K562 (cell line): ENCODE measurements around the gene GARNL3.

Experiments
- CLOCK ChIP-seq: fragments of 250-450 bp; sonication (Bioruptor Pico); IDR thresholded peaks from 2 replicates; pipeline ENCODE4 v1.4.0; 2020; ENCODE audit warnings: mild to moderate bottlenecking, moderate library complexity, borderline replicate concordance
- JUND ChIP-seq, 2 experiments: IDR thresholded peaks; 2 replicates in 1 of 2; 3 replicates in 1 of 2; pipeline ENCODE4 v1.6.1; 2011; ENCODE audit warnings: borderline replicate concordance in 2 of 2, low read depth in 2 of 2, low read length in 2 of 2, improper control_type of control experiment in 1 of 2, missing biosample characterization in 1 of 2, missing genetic modification characterization in 1 of 2, missing genetic modification reagents in 1 of 2
- POLR2A ChIP-seq: fragments of 450-650 bp; conservative IDR thresholded peaks from 2 replicates; pipeline ENCODE4 v1.6.1; 2016
- POLR2AphosphoS5 ChIP-seq: IDR thresholded peaks from 2 replicates; pipeline ENCODE4 v1.6.1; 2011; ENCODE audit warnings: mild to moderate bottlenecking, low read depth, low read length, moderate library complexity; ENCODE audit not compliant: control insufficient read depth, insufficient read depth
- SP1 ChIP-seq: sonication (generic); formaldehyde crosslinking; IDR thresholded peaks from 2 replicates; pipeline ENCODE4 v1.8.1; 2022; ENCODE audit warnings: mild to moderate bottlenecking, missing genetic modification reagents
- ZKSCAN3 ChIP-seq: fragments of 250-450 bp; sonication (Bioruptor Pico); IDR thresholded peaks from 2 replicates; pipeline ENCODE4 v1.4.0; 2020
- ZNF57 ChIP-seq: fragments of 450-650 bp; formaldehyde crosslinking; IDR thresholded peaks from 2 replicates; pipeline ENCODE4 v1.4.0; 2020; ENCODE audit warnings: mild to moderate bottlenecking, moderate library complexity

GRCh38 chr9:127418037-127418471 lies 153.5 kb downstream of the GARNL3 start:
- TF ChIP-seq POLR2A = no peak
- no peak for TF ChIP-seq CLOCK (CRISPR knock-in tag)
- no peak for TF ChIP-seq SP1 (CRISPR knock-in tag)
- TF ChIP-seq POLR2AphosphoS5 = no peak
- no peak for TF ChIP-seq ZNF57 (CRISPR knock-in tag)
- TF ChIP-seq ZKSCAN3 (CRISPR knock-in tag) = no peak
- TF ChIP-seq JUND (IDR thresholded peaks at IDR 0.05; ENCODE audit: borderline replicate concordance, low read depth, low read length) = no peak
- TF ChIP-seq JUND (tag; IDR thresholded peaks at IDR 0.05; ENCODE audit: borderline replicate concordance, low read depth, low read length) = no peak
